GM10266 (cell line): ENCODE data around the gene PTBP3.
A peak's percentile ranks its signal among the peaks of the same experiment; 100 is the strongest.

Experiments used
- DNase-seq: peaks from one replicate; pipeline ENCODE4 v3.0.0; 2012; ENCODE audit errors: extremely low spot score
- TF ChIP-seq, protein P1 (sequence below): IDR thresholded peaks from 2 replicates; pipeline ENCODE4 v1.5.1; 2012; ENCODE audit warnings: mild to moderate bottlenecking, low read depth; ENCODE audit not compliant: control insufficient read depth, insufficient read depth; ENCODE audit errors: missing control alignments

The PTBP3 gene

DNA sequence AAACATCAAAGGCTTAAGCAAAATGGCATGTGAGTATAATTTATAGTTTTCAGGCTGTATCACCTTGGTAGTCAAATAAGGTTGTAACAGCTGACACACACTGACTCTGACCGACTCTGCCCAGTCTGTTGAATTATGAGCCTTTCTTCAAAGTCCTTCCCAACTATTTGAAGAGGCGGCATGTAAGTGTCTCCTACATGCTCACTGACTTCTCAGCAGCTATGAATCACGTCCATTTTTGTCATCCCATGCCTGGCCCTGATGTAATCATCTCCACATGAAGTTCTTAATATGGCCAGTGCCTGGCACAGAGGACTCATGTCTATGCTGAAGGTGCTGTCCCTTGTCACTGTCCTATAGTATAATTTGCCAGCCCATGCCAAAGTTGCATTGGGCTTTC is 5.1 kb upstream of the PTBP3 start:
- no peak for DNase-seq
- TF ChIP-seq, protein P1, sequence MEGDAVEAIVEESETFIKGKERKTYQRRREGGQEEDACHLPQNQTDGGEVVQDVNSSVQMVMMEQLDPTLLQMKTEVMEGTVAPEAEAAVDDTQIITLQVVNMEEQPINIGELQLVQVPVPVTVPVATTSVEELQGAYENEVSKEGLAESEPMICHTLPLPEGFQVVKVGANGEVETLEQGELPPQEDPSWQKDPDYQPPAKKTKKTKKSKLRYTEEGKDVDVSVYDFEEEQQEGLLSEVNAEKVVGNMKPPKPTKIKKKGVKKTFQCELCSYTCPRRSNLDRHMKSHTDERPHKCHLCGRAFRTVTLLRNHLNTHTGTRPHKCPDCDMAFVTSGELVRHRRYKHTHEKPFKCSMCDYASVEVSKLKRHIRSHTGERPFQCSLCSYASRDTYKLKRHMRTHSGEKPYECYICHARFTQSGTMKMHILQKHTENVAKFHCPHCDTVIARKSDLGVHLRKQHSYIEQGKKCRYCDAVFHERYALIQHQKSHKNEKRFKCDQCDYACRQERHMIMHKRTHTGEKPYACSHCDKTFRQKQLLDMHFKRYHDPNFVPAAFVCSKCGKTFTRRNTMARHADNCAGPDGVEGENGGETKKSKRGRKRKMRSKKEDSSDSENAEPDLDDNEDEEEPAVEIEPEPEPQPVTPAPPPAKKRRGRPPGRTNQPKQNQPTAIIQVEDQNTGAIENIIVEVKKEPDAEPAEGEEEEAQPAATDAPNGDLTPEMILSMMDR, result no peak

DNA sequence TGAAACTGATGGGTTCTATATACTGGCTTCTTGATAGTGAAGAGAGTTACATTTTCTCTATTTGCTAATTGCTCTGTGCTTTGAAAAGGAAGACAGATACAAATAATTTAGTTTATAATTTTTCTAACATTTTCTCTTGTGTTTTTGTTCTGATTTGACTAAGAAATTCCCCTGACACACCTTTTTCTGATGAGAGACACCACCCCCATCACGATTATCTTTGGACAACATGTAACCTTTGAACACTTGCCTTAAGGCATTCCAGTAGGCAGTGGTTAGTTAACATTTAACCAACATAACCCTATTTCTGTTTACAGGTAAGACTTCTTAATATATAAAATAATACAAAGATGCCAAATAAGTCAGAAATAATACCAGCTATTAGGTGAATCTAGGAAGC is 4.1 kb upstream of the PTBP3 start:
- TF ChIP-seq, protein P1, result no peak
- DNase-seq, result no peak

DNA sequence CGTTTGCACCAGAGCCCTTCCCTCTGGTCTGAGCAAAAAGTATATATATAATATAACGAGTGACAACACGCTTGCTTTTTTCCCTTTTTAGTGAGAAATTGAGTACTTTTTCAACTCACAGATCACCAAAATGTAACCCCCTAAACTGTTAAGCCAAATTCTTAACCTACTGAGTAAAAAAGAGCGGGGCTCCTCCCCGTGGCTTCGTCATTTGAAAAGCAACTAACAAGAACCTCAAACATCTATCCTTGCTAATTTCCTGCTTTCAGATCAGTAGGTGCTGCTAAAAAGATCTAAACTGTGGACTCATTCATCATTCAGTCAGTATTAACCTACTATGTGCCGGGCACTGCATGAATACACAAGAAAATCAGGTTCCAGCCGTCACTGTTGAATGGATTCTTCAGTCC is 1.0 kb upstream of the PTBP3 start:
- peak; percentile 51 for DNase-seq
- TF ChIP-seq, protein P1, result no peak

DNA sequence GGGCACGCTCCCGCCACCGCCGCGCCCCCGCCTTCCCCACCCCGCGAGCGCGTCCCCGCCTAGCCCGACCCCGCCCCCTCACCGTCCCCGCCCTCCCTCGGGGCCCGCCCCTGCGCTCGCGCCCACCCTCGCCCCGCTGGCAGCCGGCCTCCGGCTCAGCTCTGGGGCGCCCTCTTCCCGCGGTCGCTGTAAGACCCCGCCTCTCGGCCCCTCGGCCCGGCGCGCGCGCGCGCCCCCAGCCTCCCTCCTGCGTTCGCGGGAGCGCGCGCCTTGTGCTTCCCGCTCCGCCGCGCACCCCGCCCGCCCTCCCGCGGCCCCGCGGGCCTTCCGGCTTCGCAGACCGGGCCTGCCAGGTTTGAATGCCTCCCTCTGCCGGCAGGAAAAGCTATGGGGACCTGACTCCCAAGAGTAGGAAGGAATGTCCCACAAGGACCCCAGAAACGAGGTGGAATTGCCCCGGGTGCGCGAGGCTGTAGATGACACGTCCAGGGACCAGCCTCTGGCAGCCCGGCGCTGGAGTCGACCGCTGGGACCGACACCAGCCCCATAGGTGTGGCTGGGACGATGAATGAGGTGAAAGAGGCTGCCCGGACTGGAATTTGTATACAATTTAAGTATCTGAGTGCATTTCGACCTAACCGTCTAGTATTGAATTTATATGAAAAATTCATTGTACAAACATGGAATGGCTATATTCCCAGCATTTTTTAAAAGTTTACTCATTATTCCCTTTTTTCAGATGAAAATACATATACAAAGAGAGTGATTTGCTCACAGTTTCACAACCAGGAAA is 416 bp upstream of the PTBP3 start:
- TF ChIP-seq, protein P1, result peak; percentile 72
- DNase-seq, result peak; percentile 98

DNA sequence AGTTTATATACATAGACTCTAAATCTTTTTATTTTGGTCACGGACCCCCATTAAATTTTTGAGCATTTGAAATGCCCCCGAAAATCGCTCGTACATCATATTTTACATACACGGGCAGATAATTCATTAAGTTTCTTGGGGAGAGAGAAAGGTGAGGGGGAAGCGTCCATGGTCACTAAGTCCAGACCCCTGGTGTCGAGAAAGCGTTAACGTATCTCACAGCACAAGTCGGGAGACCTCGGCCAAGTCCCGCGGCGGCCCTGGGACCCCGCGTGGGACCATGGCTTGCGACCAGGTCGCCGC is 794 bp downstream of the PTBP3 start:
- no peak for DNase-seq
- TF ChIP-seq, protein P1, result no peak

DNA sequence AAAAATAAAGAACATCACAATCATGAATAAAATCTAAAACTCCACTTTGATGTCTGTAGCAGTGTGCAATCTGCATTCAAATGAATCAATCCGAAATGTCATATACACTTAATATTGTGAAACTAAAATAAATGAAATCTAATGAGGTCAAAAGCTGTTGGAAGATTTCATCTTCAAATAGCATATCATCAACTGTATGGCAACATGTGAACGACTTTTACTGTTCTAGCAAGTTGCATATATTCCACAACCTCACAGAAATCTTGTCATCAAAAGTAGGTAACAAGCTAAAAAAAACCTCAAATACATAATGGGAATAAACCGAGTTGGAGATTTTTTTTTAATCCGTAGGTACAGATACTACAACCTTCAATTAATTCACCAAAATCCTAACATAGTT is 1.2 kb downstream of the PTBP3 start:
- TF ChIP-seq, protein P1, result no peak
- no peak for DNase-seq

DNA sequence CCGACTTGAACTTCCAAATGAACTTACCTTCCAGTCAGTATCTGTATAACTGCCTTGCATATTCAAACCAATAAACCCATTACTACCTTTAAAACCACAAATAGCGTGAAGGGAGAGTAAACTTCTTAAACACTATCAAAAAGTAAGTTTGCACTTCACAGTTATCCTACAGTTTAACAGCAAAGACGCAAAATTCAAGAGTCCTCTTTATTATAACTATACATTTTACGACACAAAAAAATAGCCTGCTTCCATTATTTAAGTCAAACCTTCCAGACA is 1.8 kb downstream of the PTBP3 start:
- DNase-seq, result no peak
- TF ChIP-seq, protein P1, result no peak
